CD4-positive, alpha-beta T cell (primary cell): Measurements from ENCODE around the gene TMEM273. TPM values are rescaled to one million over a fixed set of nuclear protein-coding genes. Genes with fewer than 3 reads are reported as not detected.
A peak's percentile ranks its signal among the peaks of the same experiment; 100 is the strongest.

ENCODE experiments used
- ATAC-seq: fragments of 200-7000 bp; cut with Tn5 transposase; one replicate; pipeline ENCODE4 v1.10.0; 2022; ENCODE audit warnings: mild to moderate bottlenecking; ENCODE audit not compliant: poor library complexity
- CTCF ChIA-PET: fragments of 350-600 bp; sonication (Branson Sonifier 250); formaldehyde crosslinking; loops from one replicate; lab custom pipeline; 2021; ENCODE audit warnings: antibody characterized with exemption, inconsistent platforms; lab: Charles Lee
- POLR2A ChIA-PET: fragments of 350-600 bp; sonication (Branson Sonifier 250); formaldehyde crosslinking; loops from one replicate; lab custom pipeline; 2021; ENCODE audit warnings: antibody characterized with exemption, inconsistent platforms; lab: Charles Lee
- DNase-seq, 14 experiments: peaks; one replicate each; pipeline ENCODE4 v3.0.0-alpha.2; 2013 to 2020; ENCODE audit warnings: mixed read lengths in 2 of 14
- H3K27ac ChIP-seq, 2 donors: one replicate each; pipeline versions ENCODE4 v1.5.1 to v1.7.0; 2013; ENCODE audit warnings: low read length in 2 of 2, low read depth in 1 of 2, mild to moderate bottlenecking in 1 of 2
- H3K27me3 ChIP-seq, 2 experiments: 1 replicate in 1 of 2; 2 replicates in 1 of 2; pipeline versions ENCODE4 v1.6.1 to v1.7.0; 2013; ENCODE audit warnings: low read length in 2 of 2, control low read depth in 1 of 2, mild to moderate bottlenecking in 1 of 2, moderate library complexity in 1 of 2; ENCODE audit not compliant: insufficient read depth in 2 of 2, control insufficient read depth in 1 of 2
- H3K36me3 ChIP-seq: one replicate; pipeline ENCODE4 v1.6.1; 2013; ENCODE audit warnings: low read length, control low read depth; ENCODE audit not compliant: insufficient read depth
- H3K4me1 ChIP-seq: one replicate; pipeline ENCODE4 v1.6.1; 2013; ENCODE audit warnings: low read length, control low read depth; ENCODE audit not compliant: insufficient read depth
- H3K4me3 ChIP-seq: one replicate; pipeline ENCODE4 v1.5.1; 2013; ENCODE audit warnings: mild to moderate bottlenecking, low read length, moderate library complexity
- H3K9me3 ChIP-seq, 2 experiments: 1 replicate in 1 of 2; 2 replicates in 1 of 2; pipeline versions ENCODE4 v1.6.1 to v1.7.0; 2013; ENCODE audit warnings: low read length in 2 of 2, mild to moderate bottlenecking in 2 of 2, control low read depth in 1 of 2, moderate library complexity in 1 of 2; ENCODE audit not compliant: control insufficient read depth in 1 of 2, insufficient read depth in 1 of 2
- H3K27ac Mint-ChIP-seq: one replicate; pipeline ENCODE4 v1.8.0; 2020; ENCODE audit warnings: mixed read lengths
- H3K27me3 Mint-ChIP-seq: one replicate; pipeline ENCODE4 v1.8.0; 2021; ENCODE audit warnings: mixed read lengths
- H3K36me3 Mint-ChIP-seq: one replicate; pipeline ENCODE4 v1.8.0; 2021; ENCODE audit warnings: low read depth, mixed read lengths
- H3K4me1 Mint-ChIP-seq: one replicate; pipeline ENCODE4 v1.8.0; 2021; ENCODE audit warnings: low read depth, mixed read lengths
- H3K4me3 Mint-ChIP-seq: one replicate; pipeline ENCODE4 v1.8.0; 2020; ENCODE audit warnings: mild to moderate bottlenecking, mixed read lengths
- H3K9me3 Mint-ChIP-seq: one replicate; pipeline ENCODE4 v1.8.0; 2020; ENCODE audit warnings: mixed read lengths
- CTCF ChIP-seq: fragments of 200-600 bp; IDR thresholded peaks from one replicate; pipeline ENCODE4 v1.8.0; 2022; ENCODE audit warnings: antibody characterized with exemption, mild to moderate bottlenecking
- intact Hi-C, 2 experiments: fragments of 100-400 bp; cut with DNase I in 1 of 2; cut with micrococcal nuclease in 1 of 2; formaldehyde crosslinking; loops; one replicate each; pipeline versions ENCODE4 v1.15.1 to v1.9.0; 2023 to 2025; cut with DNase I, micrococcal nuclease
- polyA plus RNA-seq, 2 donors: library from polyadenylated mRNA; unstranded; fragments of 120-200 nt; gene quantifications; one replicate each; pipeline ENCODE4 v1.2.1, GENCODE V29; 2013
- total RNA-seq, 174 experiments: library from RNA in 2 of 174; stranded (reverse) in 2 of 174; gene quantifications; one replicate each; pipeline ENCODE4 v1.2.3 and lab custom pipeline; 2021 to 2026

TMEM273 gene
- 1 to 10 TPM; 1.8 to 2.2 TPM for total RNA-seq
- 32.9 TPM for polyA plus RNA-seq (2013, experiment 1 of 2)
- 10.4 TPM for polyA plus RNA-seq (2013, experiment 2 of 2)
- total RNA-seq (lab: John Stamatoyannopoulos, UW) = 3.8 to 108 (median 20.0) reads per million in 172 experiments

- Histone ChIP-seq H3K27me3 (peaks cover 5 to 7% of the 10 kb centered on the region in 2 experiments), H3K27ac (peak within 1 kb of the TSS in 1 of 2 donors; percentile 55), H3K4me1 (peaks cover 40% of the 10 kb centered on the region), H3K36me3 (no peaks in the 10 kb centered on the region), H3K4me3 (peak within 1 kb of the TSS; percentile 58), H3K9me3 (peaks cover 0 to 14% of the 10 kb centered on the region in 2 experiments)
- ChIA-PET POLR2A (no interaction called here), CTCF (no interaction called here)
- H3K27ac Mint-ChIP-seq = peak within 1 kb of the TSS; percentile 16
- TF ChIP-seq CTCF = no peak
- peak in 5 of 14 experiments; percentile 14 to 72 (median 69) for DNase-seq
- H3K4me1 Mint-ChIP-seq = peaks cover 18% of the 10 kb centered on the region
- ATAC-seq = peak; percentile 56
- H3K27me3 Mint-ChIP-seq = peaks cover 30% of the 10 kb centered on the region
- H3K4me3 Mint-ChIP-seq = peak within 1 kb of the TSS; percentile 60
- no peaks in the 10 kb centered on the region for H3K36me3 Mint-ChIP-seq
- no peaks in the 10 kb centered on the region for H3K9me3 Mint-ChIP-seq
- intact Hi-C loops = no loop called here
Measured at GRCh38 chr10:49187950-49188761, at the start of gene TMEM273. Gene TMEM273, minus strand, starts transcription at chr10:49188391. Its CDS starts 55 bp downstream, at chr10:49188336.

GRCh38 chr10:49237985-49238384 lies 49.8 kb upstream of the TMEM273 start:
- intact Hi-C loops = no loop called here
- H3K9me3 ChIP-seq = peaks cover 0 to 13% of the 10 kb centered on the region in 2 experiments
- Mint-ChIP-seq H3K4me3 (no peak overlapping the region), H3K27ac (no peak overlapping the region), H3K27me3 (peaks cover 5% of the 10 kb centered on the region), H3K36me3 (no peaks in the 10 kb centered on the region), H3K9me3 (no peaks in the 10 kb centered on the region), H3K4me1 (no peaks in the 10 kb centered on the region)
- no peak overlapping the region for H3K4me3 ChIP-seq
- ATAC-seq (no peak), DNase-seq (no peak)
- CTCF ChIA-PET = no interaction called here
- no peaks in the 10 kb centered on the region for H3K4me1 ChIP-seq
- peaks cover 0 to 1% of the 10 kb centered on the region in 2 experiments for H3K27me3 ChIP-seq
- TF ChIP-seq CTCF = no peak
- POLR2A ChIA-PET = no interaction called here
- no peak overlapping the region for H3K27ac ChIP-seq
- no peaks in the 10 kb centered on the region for H3K36me3 ChIP-seq

GRCh38 chr10:49235392-49235791 lies 47.2 kb upstream of the TMEM273 start:
- ChIA-PET CTCF (no interaction called here), POLR2A (no interaction called here)
- no peak overlapping the region for H3K27ac Mint-ChIP-seq
- H3K4me1 ChIP-seq = no peaks in the 10 kb centered on the region
- ATAC-seq (no peak), DNase-seq (no peak)
- H3K4me1 Mint-ChIP-seq = no peaks in the 10 kb centered on the region
- peaks cover 0 to 5% of the 10 kb centered on the region in 2 experiments for H3K9me3 ChIP-seq
- TF ChIP-seq CTCF = no peak
- no peak overlapping the region for H3K27ac ChIP-seq
- intact Hi-C loops = no loop called here
- H3K36me3 ChIP-seq = no peaks in the 10 kb centered on the region
- no peaks in the 10 kb centered on the region for H3K36me3 Mint-ChIP-seq
- no peaks in the 10 kb centered on the region for H3K27me3 ChIP-seq
- no peak overlapping the region for H3K4me3 ChIP-seq
- peaks cover 4% of the 10 kb centered on the region for H3K27me3 Mint-ChIP-seq
- no peak overlapping the region for H3K4me3 Mint-ChIP-seq
- no peaks in the 10 kb centered on the region for H3K9me3 Mint-ChIP-seq
